Stimulated activated CD4-positive, alpha-beta T cell treated with anti-CD3 and anti-CD28 coated beads, Interleukin-1b, Interleukin-23, amount 100 ng/mL, for 24 hours (primary cell): Measurements from ENCODE around the gene HOMER2.

Experiments
- DNase-seq, 4 experiments: peaks; one replicate each; pipeline ENCODE4 v3.0.0-alpha.2; 2020; ENCODE audit warnings: low read depth in 4 of 4, low spot score in 1 of 4

The HOMER2 gene

GRCh38 chr15:82933576-82933975, 18.9 kb downstream of the HOMER2 start:
- no peak for DNase-seq

- no peak for DNase-seq
These were observed 21.3 kb downstream of the HOMER2 start for GRCh38 chr15:82931221-82931620.

- no peak for DNase-seq
These were observed 22.1 kb downstream of the HOMER2 start for GRCh38 chr15:82930461-82930860.

GRCh38 chr15:82928711-82929110, 23.8 kb downstream of the HOMER2 start:
- DNase-seq: no peak

- no peak for DNase-seq
These were observed 28.8 kb downstream of the HOMER2 start for GRCh38 chr15:82923744-82924143.

GRCh38 chr15:82922737-82923136, 29.8 kb downstream of the HOMER2 start:
- no peak for DNase-seq

GRCh38 chr15:82921939-82922338, 30.6 kb downstream of the HOMER2 start:
- DNase-seq: no peak

GRCh38 chr15:82921242-82921641, 31.3 kb downstream of the HOMER2 start:
- no peak for DNase-seq

- DNase-seq: no peak
These were observed 33.2 kb downstream of the HOMER2 start for GRCh38 chr15:82919231-82919886.

- no peak for DNase-seq
These were observed 33.8 kb downstream of the HOMER2 start for GRCh38 chr15:82918607-82919230.

GRCh38 chr15:82918162-82918561, 34.4 kb downstream of the HOMER2 start:
- DNase-seq: no peak

GRCh38 chr15:82917249-82917648, 35.3 kb downstream of the HOMER2 start:
- no peak for DNase-seq

- no peak for DNase-seq
These were observed 36.2 kb downstream of the HOMER2 start for GRCh38 chr15:82916161-82916952.

GRCh38 chr15:82914396-82914795, 38.1 kb downstream of the HOMER2 start:
- DNase-seq: no peak

GRCh38 chr15:82911458-82911857, 41.1 kb downstream of the HOMER2 start:
- DNase-seq: no peak

GRCh38 chr15:82910721-82911120, 41.8 kb downstream of the HOMER2 start:
- no peak for DNase-seq

- DNase-seq: no peak
These were observed 43.3 kb downstream of the HOMER2 start for GRCh38 chr15:82909080-82909815.

GRCh38 chr15:82907350-82907749, 45.2 kb downstream of the HOMER2 start:
- DNase-seq: no peak

GRCh38 chr15:82904574-82904973, 47.9 kb downstream of the HOMER2 start:
- DNase-seq: no peak

- no peak for DNase-seq
These were observed 49.0 kb downstream of the HOMER2 start for GRCh38 chr15:82903511-82903910.

GRCh38 chr15:82901114-82901805, 51.3 kb downstream of the HOMER2 start:
- no peak for DNase-seq
